Subcutaneous adipose tissue (tissue), 4 donors: Measurements from ENCODE around the gene NR2C1. TPM values are rescaled to one million over a fixed set of nuclear protein-coding genes. Genes with fewer than 3 reads are reported as not detected.

Source experiments
- total RNA-seq, 4 donors: library from RNA; depleted of rRNA; stranded (reverse); fragments of >200 nt; gene quantifications; one replicate each; pipeline ENCODE4 v1.1.0, GENCODE V29; 2016
- TF ChIP-seq, protein P1 (sequence below): fragments of 450-650 bp; IDR thresholded peaks from one replicate; pipeline ENCODE4 v1.5.1; 2016; ENCODE audit warnings: low read depth, mild to moderate bottlenecking, control low read depth, antibody characterized with exemption, moderate library complexity

The NR2C1 gene
- total RNA-seq, 4 donors from 2014 or later, result 46.4 to 101 (median 69.5) TPM

- TF ChIP-seq, protein P1, sequence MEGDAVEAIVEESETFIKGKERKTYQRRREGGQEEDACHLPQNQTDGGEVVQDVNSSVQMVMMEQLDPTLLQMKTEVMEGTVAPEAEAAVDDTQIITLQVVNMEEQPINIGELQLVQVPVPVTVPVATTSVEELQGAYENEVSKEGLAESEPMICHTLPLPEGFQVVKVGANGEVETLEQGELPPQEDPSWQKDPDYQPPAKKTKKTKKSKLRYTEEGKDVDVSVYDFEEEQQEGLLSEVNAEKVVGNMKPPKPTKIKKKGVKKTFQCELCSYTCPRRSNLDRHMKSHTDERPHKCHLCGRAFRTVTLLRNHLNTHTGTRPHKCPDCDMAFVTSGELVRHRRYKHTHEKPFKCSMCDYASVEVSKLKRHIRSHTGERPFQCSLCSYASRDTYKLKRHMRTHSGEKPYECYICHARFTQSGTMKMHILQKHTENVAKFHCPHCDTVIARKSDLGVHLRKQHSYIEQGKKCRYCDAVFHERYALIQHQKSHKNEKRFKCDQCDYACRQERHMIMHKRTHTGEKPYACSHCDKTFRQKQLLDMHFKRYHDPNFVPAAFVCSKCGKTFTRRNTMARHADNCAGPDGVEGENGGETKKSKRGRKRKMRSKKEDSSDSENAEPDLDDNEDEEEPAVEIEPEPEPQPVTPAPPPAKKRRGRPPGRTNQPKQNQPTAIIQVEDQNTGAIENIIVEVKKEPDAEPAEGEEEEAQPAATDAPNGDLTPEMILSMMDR, result no peak
These were observed 50.9 kb downstream of the NR2C1 start for GRCh38 chr12:95022477-95022876.

DNA sequence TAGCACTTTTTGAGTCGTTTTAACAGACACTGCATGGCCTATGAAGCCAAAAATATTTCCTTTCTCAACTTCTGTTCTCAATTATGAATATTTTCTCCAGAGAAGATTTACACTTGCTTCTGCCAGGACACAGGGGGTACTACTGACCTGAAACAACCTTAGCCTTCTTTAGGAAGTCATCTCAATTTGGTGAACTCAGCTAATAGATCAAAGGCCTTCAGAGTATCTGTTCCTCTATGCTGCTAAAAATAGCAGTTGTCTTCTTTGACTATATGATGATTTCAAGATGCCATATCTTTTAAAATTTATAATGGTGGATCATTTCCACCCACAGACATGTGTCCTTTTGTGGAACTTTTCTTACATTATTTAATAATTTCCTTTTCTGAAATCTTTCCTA is 55.9 kb downstream of the NR2C1 start:
- TF ChIP-seq, protein P1, result no peak

DNA sequence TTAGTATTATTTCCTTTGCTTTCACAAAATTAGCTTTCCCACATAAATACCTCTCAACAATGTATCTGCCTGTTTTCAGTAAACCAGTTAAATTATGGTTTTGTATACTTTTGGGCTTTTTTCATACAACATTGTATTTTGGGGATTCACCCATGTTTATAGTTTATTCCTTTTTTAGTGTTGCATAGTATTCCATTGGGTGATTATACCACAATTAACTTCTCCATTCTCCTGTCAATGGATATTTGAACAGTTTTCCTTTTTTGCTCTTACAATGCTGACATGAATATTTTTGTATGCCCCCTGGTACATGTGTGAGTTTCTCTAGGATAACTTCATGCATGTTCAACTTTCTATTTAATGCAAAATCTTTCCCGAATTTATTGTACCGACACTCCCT is 57.3 kb downstream of the NR2C1 start:
- TF ChIP-seq, protein P1, result no peak

- TF ChIP-seq, protein P1, result no peak
These were observed 58.9 kb downstream of the NR2C1 start for GRCh38 chr12:95014554-95014953.

DNA sequence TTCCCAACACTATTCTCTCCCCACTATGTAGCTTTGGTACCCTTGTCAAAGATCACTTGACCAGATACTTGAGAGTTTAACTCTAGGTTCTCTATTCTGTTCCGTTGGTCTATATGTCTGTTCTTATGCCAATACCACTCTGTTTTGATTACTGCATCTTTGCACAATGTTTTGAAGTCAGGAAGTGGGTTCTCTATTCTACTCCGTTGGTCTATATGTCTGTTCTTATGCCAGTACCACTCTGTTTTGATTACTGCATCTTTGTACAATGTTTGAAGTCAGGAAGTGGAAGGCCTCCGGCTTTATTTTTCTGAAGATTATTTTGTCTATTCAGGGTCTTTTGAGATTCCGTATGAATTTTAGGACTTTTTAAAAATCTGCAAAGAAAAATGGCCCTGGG is 67.2 kb downstream of the NR2C1 start:
- TF ChIP-seq, protein P1, result no peak

GRCh38 chr12:95004610-95005009 is 68.8 kb downstream of the NR2C1 start:
- TF ChIP-seq, protein P1, result no peak

DNA sequence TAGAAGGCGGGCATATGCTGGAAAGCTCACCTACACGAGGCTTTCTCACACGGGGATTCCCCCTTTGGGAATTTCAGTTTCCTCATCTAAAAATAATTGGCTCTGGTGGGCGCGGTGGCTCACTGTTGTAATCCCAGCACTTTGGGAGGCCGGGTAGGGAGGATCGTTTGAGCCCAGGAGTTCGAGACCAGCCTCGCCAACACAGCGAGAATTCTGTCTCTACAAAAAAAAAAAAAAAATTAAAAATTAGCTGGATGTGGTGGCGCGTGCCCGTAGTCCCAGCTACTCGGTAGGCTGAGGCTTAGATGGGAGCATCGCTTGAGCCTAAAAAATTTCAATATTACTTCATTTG is 69.5 kb downstream of the NR2C1 start:
- TF ChIP-seq, protein P1, result no peak
